Fibroblast of the conjunctiva (primary cell): Measurements from ENCODE around the gene CLCNKB.
"Not testable (repeated sequence)": the region's sequence is repeated elsewhere in the genome, so short reads cannot be mapped to it uniquely, and the experiment has no call there.

Experiments
- DNase-seq: peaks from one replicate; pipeline ENCODE4 v3.0.0-alpha.2; 2010; ENCODE audit warnings: low read depth

Gene CLCNKB

DNA sequence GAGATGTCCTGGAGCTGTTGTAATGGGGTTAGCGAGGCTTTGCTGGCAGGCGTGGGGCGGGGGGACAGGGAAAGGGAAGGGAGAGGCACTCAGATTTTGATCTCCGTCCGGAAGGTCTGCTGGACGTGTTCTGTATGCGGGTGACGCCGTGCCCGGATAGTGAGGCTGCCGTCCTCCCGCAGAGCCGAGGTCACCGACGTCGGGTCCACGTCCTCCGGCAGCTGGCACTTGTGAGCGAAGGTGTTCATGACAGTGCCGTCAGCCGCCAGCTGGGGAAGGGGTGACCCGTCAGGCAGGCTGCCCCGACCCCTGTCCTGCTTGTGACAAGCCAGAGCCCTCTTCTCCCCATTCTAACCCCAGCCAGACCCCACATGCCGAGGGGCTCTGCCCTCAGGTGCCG lies 28.1 kb upstream of the CLCNKB start:
- DNase-seq, result no peak

- DNase-seq, result no peak
Measured at GRCh38 chr1:16015960-16016901, 27.4 kb upstream of the CLCNKB start.

- DNase-seq, result no peak
Measured at GRCh38 chr1:16017076-16017460, 26.5 kb upstream of the CLCNKB start.

DNA sequence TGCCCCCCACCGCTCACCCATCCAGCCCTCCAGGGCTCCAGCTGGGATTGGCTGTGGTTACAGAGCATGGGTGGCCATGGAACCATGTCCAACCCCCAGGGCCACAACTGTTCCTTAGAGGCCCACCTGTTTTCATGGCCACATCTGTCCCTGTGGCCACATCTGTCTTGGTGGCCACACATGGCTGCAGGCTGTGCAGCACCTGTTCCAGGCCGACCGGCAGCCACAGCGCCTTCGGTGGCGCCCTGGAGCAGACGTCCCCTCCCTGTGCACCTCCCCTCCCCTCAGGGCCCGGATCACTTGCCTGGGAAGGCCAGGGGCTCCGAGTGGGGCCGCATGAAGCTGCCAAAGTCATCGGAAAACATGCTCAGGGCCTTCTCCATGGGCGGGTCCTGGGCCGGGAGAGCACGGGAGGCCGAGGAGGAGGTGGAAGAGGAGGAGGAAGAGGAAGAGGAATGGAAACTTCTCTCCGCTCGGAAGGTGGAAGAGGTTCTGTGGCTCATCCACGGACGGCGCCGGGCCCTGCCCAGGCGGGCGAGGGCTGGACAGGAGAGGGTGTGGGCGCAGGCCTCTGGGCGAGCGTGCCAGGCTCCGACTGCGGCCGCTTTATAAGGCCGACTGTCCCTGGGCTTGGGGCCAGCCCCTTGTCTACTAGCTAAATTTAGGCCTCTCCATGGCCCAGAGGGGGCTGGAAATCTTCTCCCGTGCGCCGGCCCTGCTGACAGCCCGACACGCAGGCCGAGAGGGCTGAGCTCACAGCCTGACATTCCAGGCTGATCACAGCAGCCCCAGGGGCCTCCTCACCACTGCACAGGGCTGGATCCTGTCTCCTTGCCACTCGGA lies 25.9 kb upstream of the CLCNKB start, which contains the start of gene HSPB7:
TSS of gene HSPB7 (minus strand) at position 583 of the 843 bp plus-strand sequence. CDS start at position 503, 80 bp downstream.
- no peak for DNase-seq

- no peak for DNase-seq
Measured at GRCh38 chr1:16018308-16018707, 25.3 kb upstream of the CLCNKB start.

DNA sequence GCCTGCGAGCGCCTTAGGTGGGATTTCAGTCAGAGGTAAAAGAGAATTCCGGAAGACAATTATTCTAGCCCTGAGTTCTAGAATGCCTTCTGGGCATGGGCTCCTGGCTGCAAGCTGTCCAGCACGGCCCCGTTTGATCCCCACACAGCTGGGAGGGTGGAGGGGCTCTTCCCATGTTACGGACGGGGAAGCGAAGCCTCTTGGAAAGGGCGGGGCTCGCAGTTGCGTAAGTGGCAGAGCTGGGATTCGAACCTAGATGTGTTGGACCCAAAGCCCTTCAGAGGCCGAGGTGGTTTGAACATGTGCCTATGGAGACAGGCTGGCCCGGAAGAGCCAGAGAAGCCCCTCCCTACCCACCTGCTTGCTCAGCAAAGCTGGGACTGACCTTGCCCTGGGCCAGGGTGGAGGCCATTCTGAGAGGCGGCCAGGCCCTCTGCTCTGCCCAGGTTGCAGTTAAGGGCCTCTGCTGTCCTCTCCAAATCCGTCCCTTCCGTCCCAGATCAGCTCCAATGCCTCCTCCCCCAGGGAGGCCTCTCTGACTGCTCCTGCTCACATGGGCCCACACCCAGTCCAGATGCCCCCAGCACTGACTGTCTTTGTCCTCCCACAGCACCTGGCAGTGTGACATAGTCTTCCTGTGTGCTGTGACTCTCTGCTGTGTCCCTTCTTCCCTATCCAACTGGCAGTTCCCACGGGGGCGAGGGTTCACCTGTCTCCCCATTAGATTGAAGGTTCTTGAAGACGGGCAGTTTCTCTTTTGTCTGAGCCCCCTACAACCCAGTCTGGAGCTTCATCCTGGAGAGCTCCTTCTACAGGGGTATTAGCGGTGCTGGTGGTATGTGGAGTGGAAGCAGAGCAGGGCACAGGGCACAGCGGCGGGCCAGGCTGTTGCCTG lies 24.6 kb upstream of the CLCNKB start:
- DNase-seq, result no peak

DNA sequence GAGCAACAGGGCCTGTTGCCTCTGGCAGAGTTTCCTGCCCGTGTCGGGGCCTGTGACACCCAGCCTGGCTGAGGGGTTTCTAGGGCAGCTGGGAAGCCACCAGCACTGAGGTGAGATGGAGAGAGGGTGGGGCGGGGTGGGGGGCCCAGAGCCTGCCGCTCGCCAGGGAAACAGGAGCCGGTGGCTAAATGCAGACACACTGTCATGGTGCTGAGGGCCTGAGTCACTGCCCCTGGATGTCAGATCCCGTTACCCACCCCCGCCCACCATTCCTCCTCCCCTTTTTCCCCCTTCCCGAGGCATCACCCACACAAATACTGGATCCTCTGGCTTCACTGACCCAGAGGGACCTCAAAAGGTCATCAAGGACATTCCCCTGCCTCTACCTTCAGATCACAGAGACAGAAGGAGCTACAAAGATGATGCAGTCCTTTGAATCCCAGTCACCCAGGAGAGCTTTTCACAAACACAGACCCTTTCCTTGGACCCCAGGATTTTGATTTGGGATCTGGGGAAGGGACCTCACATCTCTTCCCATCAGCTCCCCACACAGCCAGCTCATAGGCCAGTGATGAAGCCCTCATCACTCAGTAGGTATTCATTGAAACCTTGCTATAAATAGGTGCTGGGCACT lies 23.8 kb upstream of the CLCNKB start:
- DNase-seq, result no peak

- no peak for DNase-seq
Measured at GRCh38 chr1:16020325-16020724, 23.3 kb upstream of the CLCNKB start.

GRCh38 chr1:16020878-16021277 lies 22.7 kb upstream of the CLCNKB start:
- DNase-seq, result not testable (repeated sequence)

DNA sequence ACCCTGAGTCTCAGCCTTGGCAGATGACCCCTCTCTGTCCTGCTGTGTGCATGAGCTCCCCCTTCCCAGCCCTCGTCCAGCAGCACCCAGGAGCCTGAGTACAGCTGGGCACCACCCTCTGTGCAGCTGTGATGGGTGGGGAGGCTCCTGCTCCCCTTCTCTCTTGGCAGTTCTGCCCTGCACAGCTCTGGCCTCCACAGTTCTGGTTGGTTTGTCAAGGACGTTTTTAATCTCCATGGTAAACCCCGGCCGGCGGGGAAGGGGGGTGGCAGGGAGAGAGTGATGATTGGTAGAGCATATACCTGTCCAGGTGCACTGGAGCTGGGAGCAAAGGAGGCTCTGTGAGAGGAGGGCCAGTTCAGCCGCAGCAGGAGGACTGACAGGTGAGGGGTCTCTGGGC lies 21.9 kb upstream of the CLCNKB start, which contains the start of gene CLCNKA:
TSS of gene CLCNKA (plus strand) at position 356 of the 400 bp plus-strand sequence. CDS start 584 bp downstream, outside the sequence.
- DNase-seq, result no peak

GRCh38 chr1:16022393-16022792 lies 21.2 kb upstream of the CLCNKB start:
- no peak for DNase-seq

- DNase-seq, result no peak
Measured at GRCh38 chr1:16023050-16023653, 20.4 kb upstream of the CLCNKB start.

DNA sequence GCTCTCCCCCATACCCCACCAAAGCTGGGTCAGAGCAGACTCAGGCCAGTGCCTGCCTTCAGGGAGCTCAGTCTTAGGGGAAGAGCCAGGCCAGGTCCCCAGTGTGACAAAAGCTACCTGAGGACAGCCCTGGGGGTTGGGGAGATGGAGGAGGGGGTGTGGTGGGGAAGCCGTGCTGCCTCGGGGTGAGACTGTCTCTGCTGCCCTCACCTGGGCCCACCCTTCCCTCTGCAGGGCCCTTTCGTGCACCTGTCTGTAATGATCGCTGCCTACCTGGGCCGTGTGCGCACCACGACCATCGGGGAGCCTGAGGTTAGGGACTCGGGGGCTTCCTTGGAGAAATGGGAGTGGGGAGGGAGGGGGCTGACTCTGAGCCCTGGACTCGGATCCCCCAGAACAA lies 17.3 kb upstream of the CLCNKB start:
- not testable (repeated sequence) for DNase-seq

- no peak for DNase-seq
Measured at GRCh38 chr1:16026723-16027484, 16.7 kb upstream of the CLCNKB start.

GRCh38 chr1:16028237-16029002 lies 15.2 kb upstream of the CLCNKB start:
- DNase-seq, result no peak

- DNase-seq, result not testable (repeated sequence)
Measured at GRCh38 chr1:16029003-16029268, 14.6 kb upstream of the CLCNKB start.

- DNase-seq, result no peak
Measured at GRCh38 chr1:16029288-16029687, 14.3 kb upstream of the CLCNKB start.

DNA sequence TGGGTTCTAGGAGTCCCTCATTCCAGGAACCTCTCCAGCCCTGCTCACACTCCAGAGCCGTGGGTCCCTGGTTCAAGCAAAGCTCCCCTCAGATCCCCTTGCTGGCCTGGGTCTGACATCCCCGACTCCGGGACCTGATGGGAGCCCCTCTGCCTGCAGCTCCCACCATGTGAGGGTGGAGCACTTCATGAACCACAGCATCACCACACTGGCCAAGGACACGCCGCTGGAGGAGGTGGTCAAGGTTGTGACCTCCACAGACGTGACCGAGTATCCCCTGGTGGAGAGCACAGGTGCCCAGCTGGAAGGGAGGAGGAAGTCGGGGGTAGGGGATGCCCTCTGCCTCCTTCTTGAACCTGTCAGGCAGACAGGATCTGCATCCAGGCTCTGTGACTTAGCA lies 12.0 kb upstream of the CLCNKB start:
- DNase-seq, result no peak

GRCh38 chr1:16032388-16033102 lies 11.0 kb upstream of the CLCNKB start:
- peak; percentile 80 for DNase-seq
